GM10266 (cell line): ENCODE results near the gene THRAP3.

ENCODE experiments used
- DNase-seq: peaks from one replicate; pipeline ENCODE4 v3.0.0; 2012; ENCODE audit errors: extremely low spot score
- TF ChIP-seq, protein P1 (sequence below): IDR thresholded peaks from 2 replicates; pipeline ENCODE4 v1.5.1; 2012; ENCODE audit warnings: mild to moderate bottlenecking, low read depth; ENCODE audit not compliant: control insufficient read depth, insufficient read depth; ENCODE audit errors: missing control alignments

Gene THRAP3

DNA sequence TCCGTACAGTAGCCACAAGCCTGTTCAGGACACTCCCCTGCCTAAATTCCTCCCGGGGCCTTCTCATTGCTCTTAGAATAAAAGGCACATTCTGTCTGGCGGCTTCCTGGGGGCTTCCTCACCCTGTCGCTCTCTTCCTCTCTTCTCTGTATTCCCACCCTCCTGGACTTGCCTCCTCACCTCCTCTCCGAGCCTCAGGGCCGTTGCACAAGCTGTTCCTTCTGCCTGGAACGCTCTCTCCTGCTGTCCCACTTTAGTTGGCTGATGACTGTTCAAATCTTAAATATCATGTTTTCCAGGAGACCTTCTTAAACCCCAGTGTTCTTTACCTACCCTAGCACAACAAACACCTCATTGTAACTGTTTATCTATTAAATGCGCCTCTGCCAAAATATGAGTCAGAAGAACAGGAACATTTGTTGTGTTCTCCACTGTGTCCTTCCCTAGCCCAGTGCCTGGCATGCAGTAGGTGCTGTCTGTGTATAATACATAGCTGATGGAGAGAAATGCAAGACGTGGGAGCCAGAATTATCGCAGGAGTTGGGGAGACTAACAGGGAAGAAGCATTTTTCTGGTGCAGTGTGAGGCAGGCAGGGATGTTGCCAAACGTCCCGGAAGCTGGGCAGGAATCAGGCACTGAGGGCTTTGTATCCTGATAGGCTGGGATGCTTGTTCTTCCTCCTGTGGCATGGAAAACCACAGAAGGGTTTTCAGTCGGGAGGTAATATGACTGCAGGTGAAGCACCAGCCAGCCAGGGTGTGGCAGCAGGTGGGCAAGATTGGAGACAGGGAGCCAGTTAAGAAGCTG lies 24.1 kb upstream of the THRAP3 start:
- TF ChIP-seq, protein P1, sequence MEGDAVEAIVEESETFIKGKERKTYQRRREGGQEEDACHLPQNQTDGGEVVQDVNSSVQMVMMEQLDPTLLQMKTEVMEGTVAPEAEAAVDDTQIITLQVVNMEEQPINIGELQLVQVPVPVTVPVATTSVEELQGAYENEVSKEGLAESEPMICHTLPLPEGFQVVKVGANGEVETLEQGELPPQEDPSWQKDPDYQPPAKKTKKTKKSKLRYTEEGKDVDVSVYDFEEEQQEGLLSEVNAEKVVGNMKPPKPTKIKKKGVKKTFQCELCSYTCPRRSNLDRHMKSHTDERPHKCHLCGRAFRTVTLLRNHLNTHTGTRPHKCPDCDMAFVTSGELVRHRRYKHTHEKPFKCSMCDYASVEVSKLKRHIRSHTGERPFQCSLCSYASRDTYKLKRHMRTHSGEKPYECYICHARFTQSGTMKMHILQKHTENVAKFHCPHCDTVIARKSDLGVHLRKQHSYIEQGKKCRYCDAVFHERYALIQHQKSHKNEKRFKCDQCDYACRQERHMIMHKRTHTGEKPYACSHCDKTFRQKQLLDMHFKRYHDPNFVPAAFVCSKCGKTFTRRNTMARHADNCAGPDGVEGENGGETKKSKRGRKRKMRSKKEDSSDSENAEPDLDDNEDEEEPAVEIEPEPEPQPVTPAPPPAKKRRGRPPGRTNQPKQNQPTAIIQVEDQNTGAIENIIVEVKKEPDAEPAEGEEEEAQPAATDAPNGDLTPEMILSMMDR, result no peak

DNA sequence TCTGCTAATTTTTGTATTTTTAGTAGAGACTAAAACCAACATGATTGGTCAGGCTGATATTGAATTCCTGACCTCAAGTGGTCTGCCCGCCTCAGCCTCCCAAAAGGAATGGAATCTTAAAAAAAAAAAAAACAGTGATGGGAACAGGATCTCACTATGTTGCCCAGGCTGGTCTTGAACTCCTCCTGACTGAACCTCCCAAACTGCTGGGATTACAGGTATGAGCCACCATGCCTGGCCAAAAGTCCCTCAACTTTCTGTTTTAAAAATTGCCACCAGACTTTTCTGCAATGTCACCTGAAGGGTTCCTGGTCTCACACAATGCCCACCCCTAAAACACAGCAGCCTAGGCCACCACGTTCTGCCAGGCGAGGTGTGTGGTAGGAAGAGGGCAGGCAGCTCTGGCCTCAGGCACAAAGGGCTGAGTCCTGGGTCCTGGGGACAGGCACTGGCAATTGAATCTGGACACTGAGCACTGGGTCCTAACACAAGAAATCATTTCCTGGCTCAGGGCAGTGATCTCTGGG lies 21.2 kb upstream of the THRAP3 start:
- TF ChIP-seq, protein P1, result no peak
- no peak for DNase-seq

More for the DNA sequence above, 24.1 kb upstream of the THRAP3 start:
- DNase-seq, result peak; percentile 1

DNA sequence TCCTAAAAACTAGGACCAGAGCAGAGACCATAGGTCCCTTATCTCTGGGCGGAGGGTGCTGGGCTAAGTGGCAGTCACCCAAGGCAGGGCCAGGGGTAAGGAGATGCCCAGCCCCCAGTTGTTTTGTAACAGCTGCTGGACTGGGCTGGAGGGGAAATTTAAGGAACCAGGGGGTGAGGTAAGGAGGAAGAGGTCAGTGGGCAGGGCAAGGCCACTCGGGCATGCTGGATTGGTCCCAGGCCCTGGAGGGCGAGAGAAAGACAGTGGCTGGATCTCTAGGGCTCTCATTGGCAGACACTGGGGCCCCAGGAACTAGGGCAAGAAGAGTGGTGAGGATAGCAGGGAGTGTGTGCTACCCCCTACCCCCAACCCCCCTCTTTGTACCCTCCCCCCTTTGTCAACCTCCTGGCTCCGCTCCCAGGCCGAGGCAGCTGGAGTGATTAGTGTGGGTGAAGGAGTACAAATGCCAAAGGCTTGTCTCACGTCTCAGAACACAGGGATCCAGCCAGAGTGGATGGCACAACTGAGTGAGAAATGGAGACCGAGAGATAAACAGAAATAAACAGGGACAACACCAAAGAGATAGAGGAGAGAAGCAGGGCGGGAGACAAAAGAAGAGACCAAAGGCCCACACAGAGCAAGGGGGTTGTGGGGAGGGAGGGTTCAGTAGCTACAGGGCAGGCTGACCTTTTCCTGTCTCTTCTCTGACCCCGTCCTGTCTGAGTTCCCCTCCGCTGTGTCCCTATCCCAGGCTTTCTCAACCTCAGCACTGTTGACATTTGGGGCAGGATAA lies 20.5 kb upstream of the THRAP3 start:
- TF ChIP-seq, protein P1, result no peak
- no peak for DNase-seq

DNA sequence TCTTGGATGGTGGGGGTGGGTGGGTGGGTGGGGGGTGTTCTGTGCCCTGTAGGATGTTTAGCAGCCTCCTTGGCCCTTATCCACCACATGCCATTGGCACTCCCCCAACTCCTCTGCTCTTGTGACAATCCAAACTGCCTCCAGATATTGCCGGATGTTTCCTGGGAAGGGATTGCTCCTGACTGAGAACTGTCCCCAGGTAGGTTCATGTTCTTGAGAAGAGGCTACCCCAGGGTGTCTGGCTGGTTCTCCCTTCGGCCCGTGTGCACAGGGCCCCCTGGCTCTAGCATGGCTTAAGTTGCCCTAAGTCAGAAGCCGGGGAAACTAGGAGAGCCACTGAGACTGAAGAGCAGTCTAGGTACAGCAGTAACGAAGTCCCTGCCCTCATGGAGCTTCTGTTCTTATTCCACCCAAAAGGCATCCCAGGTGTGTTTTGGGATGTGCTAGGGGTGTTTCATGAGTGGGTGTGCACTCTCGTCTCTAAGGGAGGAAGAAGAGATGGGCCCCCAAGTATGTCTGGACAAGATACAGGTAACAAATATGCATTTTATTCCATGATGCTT lies 19.8 kb upstream of the THRAP3 start:
- TF ChIP-seq, protein P1, result no peak
- no peak for DNase-seq

DNA sequence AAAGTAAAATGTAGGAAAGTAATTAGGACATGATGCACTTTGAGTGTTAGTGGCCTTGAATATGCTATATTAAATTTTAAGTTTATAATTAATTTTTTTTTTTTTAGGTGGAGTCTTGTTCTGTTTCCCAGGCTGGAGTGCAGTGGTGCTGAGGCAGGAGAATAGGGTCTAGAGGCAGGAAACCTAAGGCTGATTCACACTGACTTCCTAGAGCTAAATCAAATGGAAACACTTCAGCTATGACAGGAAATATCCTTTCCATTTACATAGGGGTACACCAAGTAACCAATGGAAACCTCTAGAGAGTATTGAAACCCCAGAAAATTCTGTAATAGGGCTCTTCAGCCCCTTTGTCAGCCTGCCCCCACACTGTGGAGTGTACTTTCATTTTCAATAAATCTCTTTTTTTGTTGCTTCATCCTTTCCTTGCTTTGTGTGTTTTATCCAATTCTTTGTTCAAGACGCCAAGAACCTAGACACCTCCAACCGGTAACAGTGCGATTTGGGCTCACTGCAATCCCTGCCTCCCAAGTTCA lies 17.9 kb upstream of the THRAP3 start:
- TF ChIP-seq, protein P1, result no peak
- DNase-seq, result no peak

DNA sequence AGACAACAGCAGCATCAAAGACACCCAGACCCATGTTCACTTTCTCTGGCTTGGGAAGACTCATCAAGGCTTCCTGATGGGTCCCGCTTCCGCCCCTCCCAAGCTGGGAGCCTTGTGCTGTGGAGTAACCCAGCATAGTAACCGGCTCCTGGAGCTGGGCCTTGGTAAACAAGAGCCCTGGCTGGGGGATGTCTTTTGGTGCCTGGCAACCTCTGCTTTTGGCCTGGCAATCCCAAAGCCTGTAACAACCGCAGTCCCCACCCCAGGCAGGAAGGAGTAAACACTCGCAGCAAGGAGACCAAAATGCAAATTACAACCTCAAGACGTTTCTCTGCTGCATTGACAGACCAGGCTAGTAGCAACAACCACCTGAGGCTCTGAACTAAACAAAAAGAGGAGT lies 16.9 kb upstream of the THRAP3 start:
- DNase-seq, result no peak
- TF ChIP-seq, protein P1, result no peak
